Hepatocyte (in vitro differentiated cells): ENCODE measurements around the gene CST7.

Experiments
- CTCF ChIP-seq: fragments of 200-600 bp; sonication (generic); IDR thresholded peaks from 2 replicates; pipeline ENCODE4 v1.5.1; 2016; ENCODE audit warnings: antibody characterized with exemption, mild to moderate bottlenecking; ENCODE audit not compliant: poor library complexity
- EZH2 ChIP-seq: fragments of 200-600 bp; sonication (generic); IDR thresholded peaks from 2 replicates; pipeline ENCODE4 v1.6.1; 2016; ENCODE audit warnings: antibody characterized with exemption, mild to moderate bottlenecking, borderline replicate concordance
- EZH2phosphoT487 ChIP-seq: fragments of 200-600 bp; sonication (generic); IDR thresholded peaks from one replicate; pipeline ENCODE4 v1.6.1; 2018; ENCODE audit warnings: antibody characterized with exemption, mild to moderate bottlenecking, low read depth, moderate library complexity; ENCODE audit not compliant: unreplicated experiment, severe bottlenecking

- TF ChIP-seq CTCF = no peak
- TF ChIP-seq EZH2phosphoT487 = no peak
- TF ChIP-seq EZH2 = no peak
Observed at GRCh38 chr20:25007491-25008305, 58.6 kb downstream of the CST7 start.
